H1 (cell line): ENCODE measurements around the gene ZRANB1.

Experiments
- ATF3 ChIP-seq: IDR thresholded peaks from 2 replicates; pipeline ENCODE4 v1.6.1; 2011; ENCODE audit warnings: low read depth, mild to moderate bottlenecking, low read length; ENCODE audit not compliant: insufficient read depth
- CTCF ChIP-seq, 3 experiments: IDR thresholded peaks; 1 replicate in 2 of 3; 2 replicates in 1 of 3; pipeline versions ENCODE4 v1.5.1 to v1.6.1; 2011; ENCODE audit warnings: low read length in 3 of 3, mild to moderate bottlenecking in 3 of 3, inconsistent platforms in 2 of 3, low read depth in 1 of 3, moderate library complexity in 1 of 3; ENCODE audit not compliant: insufficient read depth in 1 of 3; ENCODE audit errors: control extremely low read depth in 1 of 3
- EGR1 ChIP-seq: IDR thresholded peaks from 2 replicates; pipeline ENCODE4 v1.6.1; 2011; ENCODE audit warnings: low read depth, low read length, borderline replicate concordance
- EZH2 ChIP-seq: fragments of 200-600 bp; sonication (generic); IDR thresholded peaks from 2 replicates; pipeline ENCODE4 v1.7.1; 2012; ENCODE audit warnings: low read depth, mild to moderate bottlenecking, moderate library complexity, low read length, inconsistent platforms; ENCODE audit not compliant: severe bottlenecking
- GABPA ChIP-seq: IDR thresholded peaks from 2 replicates; pipeline ENCODE4 v1.6.1; 2011; ENCODE audit warnings: mild to moderate bottlenecking, low read length, moderate library complexity, borderline replicate concordance; ENCODE audit not compliant: insufficient read depth
- HDAC2 ChIP-seq, 2 experiments: fragments of 300-600 bp in 1 of 2; sonication (generic) in 1 of 2; IDR thresholded peaks; 2 replicates each; pipeline ENCODE4 v1.6.1; 2011 to 2012; ENCODE audit warnings: low read depth in 2 of 2, low read length in 2 of 2, mild to moderate bottlenecking in 2 of 2, moderate library complexity in 2 of 2, borderline replicate concordance in 1 of 2, inconsistent platforms in 1 of 2
- JUND ChIP-seq: IDR thresholded peaks from 2 replicates; pipeline ENCODE4 v1.6.1; 2011; ENCODE audit warnings: mild to moderate bottlenecking, improper control_type of control experiment, low read length
- POLR2A ChIP-seq, 2 experiments: IDR thresholded peaks; 1 replicate in 1 of 2; 2 replicates in 1 of 2; pipeline ENCODE4 v1.6.1; 2011; ENCODE audit warnings: low read depth in 2 of 2, low read length in 2 of 2, mild to moderate bottlenecking in 2 of 2; ENCODE audit errors: control extremely low read depth in 1 of 2
- RBBP5 ChIP-seq: IDR thresholded peaks from 2 replicates; pipeline ENCODE4 v1.7.1; 2012; ENCODE audit warnings: low read depth, mild to moderate bottlenecking, inconsistent platforms, low read length, moderate library complexity, borderline replicate concordance
- SIN3A ChIP-seq, 2 experiments: IDR thresholded peaks in 1 of 2; conservative IDR thresholded peaks in 1 of 2; 2 replicates each; pipeline ENCODE4 v1.6.1; 2011 to 2012; ENCODE audit warnings: low read length in 2 of 2, improper control_type of control experiment in 1 of 2, low read depth in 1 of 2, mild to moderate bottlenecking in 1 of 2
- SP1 ChIP-seq: IDR thresholded peaks from 2 replicates; pipeline ENCODE4 v1.6.1; 2011; ENCODE audit warnings: low read depth, low read length
- TCF12 ChIP-seq: IDR thresholded peaks from 2 replicates; pipeline ENCODE4 v1.6.1; 2011; ENCODE audit warnings: low read depth, mild to moderate bottlenecking, low read length

- no peak for TF ChIP-seq JUND
- TF ChIP-seq SP1 = no peak
- no peak for TF ChIP-seq CTCF (IDR thresholded peaks at IDR 0.05; ENCODE audit: control extremely low read depth in 1 of 3, insufficient read depth in 1 of 3, low read depth in 1 of 3, low read length in 3 of 3)
- no peak for TF ChIP-seq EZH2
- TF ChIP-seq EGR1 = no peak
- no peak for TF ChIP-seq POLR2A (IDR thresholded peaks at IDR 0.05; ENCODE audit: control extremely low read depth in 1 of 2, low read depth in 2 of 2, low read length in 2 of 2)
- TF ChIP-seq GABPA = no peak
- no peak for TF ChIP-seq ATF3
- TF ChIP-seq TCF12 = no peak
- no peak for TF ChIP-seq SIN3A (conservative IDR thresholded peaks at IDR 0.05 in 1 of 2, IDR thresholded peaks at IDR 0.05 in 1 of 2; ENCODE audit: low read depth in 1 of 2, low read length in 2 of 2)
- TF ChIP-seq HDAC2 (IDR thresholded peaks at IDR 0.05; ENCODE audit: borderline replicate concordance in 1 of 2, low read depth in 2 of 2, low read length in 2 of 2) = no peak
- TF ChIP-seq RBBP5 = no peak
These were observed 67.8 kb downstream of the ZRANB1 start for GRCh38 chr10:125009661-125010161.
